Activated CD8-positive, alpha-beta T cell treated with anti-CD3 and anti-CD28 coated beads, Interleukin-2, amount 10 ng/mL, durations not matched to agents 7 days and 5 days (primary cell): ENCODE results near the gene RANGAP1. TPM values are rescaled to one million over a fixed set of nuclear protein-coding genes. Genes with fewer than 3 reads are reported as not detected.

Experiments used
- ATAC-seq: fragments of 150-1000 bp; cut with Tn5 transposase; one replicate; pipeline ENCODE4 v1.10.0; 2021; ENCODE audit warnings: moderate library complexity
- CTCF ChIA-PET: fragments of 350-600 bp; sonication (Branson Sonifier 250); formaldehyde crosslinking; loops from one replicate; lab custom pipeline; 2021; ENCODE audit warnings: antibody characterized with exemption; lab: Charles Lee
- POLR2A ChIA-PET: fragments of 350-600 bp; sonication (Branson Sonifier 250); formaldehyde crosslinking; loops from one replicate; lab custom pipeline; 2021; ENCODE audit warnings: antibody characterized with exemption; lab: Charles Lee
- DNase-seq: peaks from one replicate; pipeline ENCODE4 v3.0.0-alpha.2; 2020
- H3K27ac Mint-ChIP-seq: one replicate; pipeline ENCODE4 v1.8.0; 2021; ENCODE audit warnings: mild to moderate bottlenecking, mixed read lengths
- H3K27me3 Mint-ChIP-seq: one replicate; pipeline ENCODE4 v1.8.0; 2021; ENCODE audit warnings: low read depth, mixed read lengths
- H3K36me3 Mint-ChIP-seq: one replicate; pipeline ENCODE4 v1.8.0; 2021; ENCODE audit warnings: low read depth, mixed read lengths
- H3K4me1 Mint-ChIP-seq: one replicate; pipeline ENCODE4 v1.8.0; 2021; ENCODE audit warnings: low read depth, mixed read lengths
- H3K4me3 Mint-ChIP-seq: one replicate; pipeline ENCODE4 v1.8.0; 2021; ENCODE audit warnings: mild to moderate bottlenecking, mixed read lengths
- H3K9me3 Mint-ChIP-seq: one replicate; pipeline ENCODE4 v1.8.0; 2022; ENCODE audit warnings: mixed read lengths; ENCODE audit not compliant: insufficient read depth
- total RNA-seq, 2 experiments: library from RNA; stranded (reverse); gene quantifications; one replicate each; pipeline ENCODE4 v1.2.3, GENCODE V29; 2021

The RANGAP1 gene
- total RNA-seq, 2 experiments from 2014 or later: 123 to 125 TPM

- DNase-seq (no peak), ATAC-seq (no peak)
- Mint-ChIP-seq H3K4me3 (no peak overlapping the region), H3K27ac (no peak overlapping the region), H3K27me3 (no peaks in the 10 kb centered on the region), H3K4me1 (no peaks in the 10 kb centered on the region), H3K36me3 (peaks cover 62% of the 10 kb centered on the region), H3K9me3 (no peaks in the 10 kb centered on the region)
- ChIA-PET POLR2A (interaction anchor here (1.1 kb wide), 1 partner anchor 14 kb away, joined by 3 read pairs; no protein-coding TSS in a partner anchor), CTCF (interaction anchor here (1.2 kb wide), 2 partner anchors 15 to 330 kb away, joined by 4 to 5 read pairs; no protein-coding TSS in a partner anchor)
Observed at GRCh38 chr22:41252365-41252764, 33.6 kb downstream of the RANGAP1 start.

DNA sequence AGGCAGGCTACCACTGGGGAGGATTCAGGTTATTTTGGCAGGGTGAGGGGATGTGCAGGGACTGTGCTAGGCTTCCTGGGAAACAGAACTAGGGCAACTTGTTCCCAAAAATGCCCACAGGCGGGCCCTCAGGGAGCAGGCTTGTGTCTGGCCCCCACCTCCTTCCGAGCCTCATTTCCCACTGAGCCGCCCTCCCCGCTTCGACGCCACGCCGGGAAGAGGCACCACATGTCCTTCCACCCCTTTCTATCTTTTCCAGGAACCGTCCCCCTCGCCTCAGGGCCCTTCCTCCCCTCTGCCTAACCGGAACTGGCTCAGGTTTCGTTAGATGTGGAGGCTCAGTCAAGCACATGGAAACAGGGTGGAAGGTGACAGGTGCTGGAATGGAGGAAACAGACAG is 35.9 kb downstream of the RANGAP1 start:
- Mint-ChIP-seq H3K36me3 (peaks cover 44% of the 10 kb centered on the region), H3K27ac (no peak overlapping the region), H3K4me3 (no peak overlapping the region), H3K9me3 (no peaks in the 10 kb centered on the region), H3K27me3 (no peaks in the 10 kb centered on the region), H3K4me1 (no peaks in the 10 kb centered on the region)
- POLR2A ChIA-PET: interaction anchor here (0.5 kb wide), 1 partner anchor 155 kb away, joined by 4 read pairs; no protein-coding TSS in a partner anchor
- ATAC-seq (no peak), DNase-seq (no peak)
- CTCF ChIA-PET: interaction anchor here (2.1 kb wide), 1 partner anchor 12 kb away, joined by 6 read pairs; no protein-coding TSS in a partner anchor

GRCh38 chr22:41249442-41249841 is 36.5 kb downstream of the RANGAP1 start:
- Mint-ChIP-seq H3K36me3 (peaks cover 44% of the 10 kb centered on the region), H3K4me1 (no peaks in the 10 kb centered on the region), H3K4me3 (no peak overlapping the region), H3K27ac (no peak overlapping the region), H3K9me3 (no peaks in the 10 kb centered on the region), H3K27me3 (no peaks in the 10 kb centered on the region)
- ChIA-PET CTCF (no interaction called here), POLR2A (no interaction called here)
- DNase-seq: no peak
- no peak for ATAC-seq

DNA sequence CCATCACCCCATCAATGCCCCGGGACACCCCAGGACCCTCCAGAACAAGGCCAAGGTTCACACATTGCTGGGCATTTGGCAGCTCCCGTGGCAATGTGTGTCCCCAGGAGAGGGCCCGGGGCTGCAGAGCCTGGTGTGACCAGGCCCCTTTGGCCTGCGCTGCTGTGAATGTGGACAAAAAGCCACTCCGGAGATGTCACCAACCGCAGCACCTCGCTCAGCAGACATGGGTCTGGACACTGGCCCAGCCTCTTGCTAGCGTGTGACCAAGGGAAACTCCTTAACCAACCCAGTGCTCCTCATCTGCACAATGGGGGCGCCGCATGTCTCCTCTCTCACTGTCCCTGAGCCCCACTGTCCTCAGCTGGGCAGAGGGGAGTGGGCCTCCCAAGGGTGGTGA is 37.2 kb downstream of the RANGAP1 start:
- no peaks in the 10 kb centered on the region for H3K9me3 Mint-ChIP-seq
- POLR2A ChIA-PET: no interaction called here
- H3K36me3 Mint-ChIP-seq: peaks cover 38% of the 10 kb centered on the region
- no peak overlapping the region for H3K27ac Mint-ChIP-seq
- H3K4me3 Mint-ChIP-seq: no peak overlapping the region
- ATAC-seq (no peak), DNase-seq (no peak)
- CTCF ChIA-PET: no interaction called here
- no peaks in the 10 kb centered on the region for H3K27me3 Mint-ChIP-seq
- no peaks in the 10 kb centered on the region for H3K4me1 Mint-ChIP-seq

DNA sequence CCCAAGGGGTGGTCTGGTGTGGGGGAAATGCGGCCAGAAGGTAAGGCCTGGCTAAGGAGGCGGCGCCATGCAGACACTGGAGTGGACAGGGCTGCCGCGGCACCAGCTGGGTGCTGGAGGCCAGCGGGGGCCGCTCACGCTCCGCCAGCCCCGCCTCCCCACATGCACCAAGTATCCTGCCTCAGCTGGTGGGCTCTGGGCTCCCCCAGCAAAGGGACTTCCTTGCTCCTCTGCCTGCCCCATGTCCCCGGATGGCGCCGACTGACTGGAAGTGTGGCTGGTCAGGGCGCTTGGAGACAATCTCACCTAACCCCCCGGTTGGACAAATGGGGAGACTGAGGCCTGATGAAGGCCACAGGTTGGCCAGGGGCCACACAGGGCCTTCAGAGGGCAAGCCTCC is 37.7 kb downstream of the RANGAP1 start:
- DNase-seq (no peak), ATAC-seq (no peak)
- POLR2A ChIA-PET: no interaction called here
- Mint-ChIP-seq H3K9me3 (no peaks in the 10 kb centered on the region), H3K4me3 (no peak overlapping the region), H3K27me3 (no peaks in the 10 kb centered on the region), H3K36me3 (peaks cover 39% of the 10 kb centered on the region), H3K4me1 (no peaks in the 10 kb centered on the region), H3K27ac (no peak overlapping the region)
- CTCF ChIA-PET: interaction anchor here (1.0 kb wide), 1 partner anchor 10 kb away, joined by 3 read pairs; no protein-coding TSS in a partner anchor

DNA sequence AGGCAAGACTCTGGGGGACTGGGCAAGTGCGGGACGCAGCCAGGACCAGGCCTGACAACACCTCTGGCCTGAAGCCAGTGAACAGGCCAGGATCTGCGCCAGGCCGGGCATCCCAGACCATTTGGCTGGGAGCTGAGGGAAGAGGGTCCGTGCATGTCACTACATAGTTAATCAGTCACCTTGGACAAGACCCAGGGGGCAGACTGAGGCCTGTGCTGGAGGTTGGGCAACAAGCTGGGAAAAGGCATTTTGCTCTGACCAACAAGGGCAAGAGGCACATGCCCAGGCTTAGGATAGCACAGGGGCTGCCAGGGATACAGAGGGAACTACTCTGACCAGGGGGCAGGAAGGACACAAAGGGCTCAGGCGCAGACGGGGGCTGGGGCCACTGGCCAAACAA is 38.3 kb downstream of the RANGAP1 start:
- no peaks in the 10 kb centered on the region for H3K27me3 Mint-ChIP-seq
- H3K27ac Mint-ChIP-seq: no peak overlapping the region
- no peaks in the 10 kb centered on the region for H3K4me1 Mint-ChIP-seq
- CTCF ChIA-PET: interaction anchor here (1.0 kb wide), 1 partner anchor 10 kb away, joined by 3 read pairs; no protein-coding TSS in a partner anchor
- peaks cover 37% of the 10 kb centered on the region for H3K36me3 Mint-ChIP-seq
- H3K4me3 Mint-ChIP-seq: no peak overlapping the region
- no peak for DNase-seq
- POLR2A ChIA-PET: no interaction called here
- H3K9me3 Mint-ChIP-seq: no peaks in the 10 kb centered on the region
- no peak for ATAC-seq

GRCh38 chr22:41245917-41246499 is 40.0 kb downstream of the RANGAP1 start:
- H3K4me1 Mint-ChIP-seq: no peaks in the 10 kb centered on the region
- DNase-seq (no peak), ATAC-seq (no peak)
- H3K4me3 Mint-ChIP-seq: no peak overlapping the region
- CTCF ChIA-PET: interaction anchor here (2.1 kb wide), 1 partner anchor 324 kb away, joined by 6 read pairs; no protein-coding TSS in a partner anchor
- POLR2A ChIA-PET: no interaction called here
- H3K27me3 Mint-ChIP-seq: no peaks in the 10 kb centered on the region
- H3K9me3 Mint-ChIP-seq: no peaks in the 10 kb centered on the region
- peaks cover 25% of the 10 kb centered on the region for H3K36me3 Mint-ChIP-seq
- no peak overlapping the region for H3K27ac Mint-ChIP-seq

- H3K9me3 Mint-ChIP-seq: no peaks in the 10 kb centered on the region
- no peak for ATAC-seq
- POLR2A ChIA-PET: interaction anchor here (0.9 kb wide), 1 partner anchor 120 kb away, joined by 4 read pairs; no protein-coding TSS in a partner anchor
Observed at GRCh38 chr22:41243361-41243760, 42.6 kb downstream of the RANGAP1 start.

GRCh38 chr22:41242396-41243117 is 43.4 kb downstream of the RANGAP1 start:
- POLR2A ChIA-PET: interaction anchor here (1.4 kb wide), 1 partner anchor 291 kb away, joined by 3 read pairs; no protein-coding TSS in a partner anchor
- Mint-ChIP-seq H3K4me3 (no peak overlapping the region), H3K4me1 (peaks cover 2% of the 10 kb centered on the region), H3K27me3 (no peaks in the 10 kb centered on the region), H3K27ac (no peak overlapping the region), H3K9me3 (no peaks in the 10 kb centered on the region), H3K36me3 (peaks cover 6% of the 10 kb centered on the region)
- no peak for DNase-seq
- CTCF ChIA-PET: no interaction called here
- no peak for ATAC-seq

More at GRCh38 chr22:41243361-41243760, 42.6 kb downstream of the RANGAP1 start:
- no peak overlapping the region for H3K27ac Mint-ChIP-seq
- CTCF ChIA-PET: no interaction called here
- peaks cover 2% of the 10 kb centered on the region for H3K4me1 Mint-ChIP-seq
- no peak overlapping the region for H3K4me3 Mint-ChIP-seq
- DNase-seq: no peak
- no peaks in the 10 kb centered on the region for H3K27me3 Mint-ChIP-seq
- peaks cover 9% of the 10 kb centered on the region for H3K36me3 Mint-ChIP-seq

- peaks cover 4% of the 10 kb centered on the region for H3K36me3 Mint-ChIP-seq
- POLR2A ChIA-PET: no interaction called here
- no peaks in the 10 kb centered on the region for H3K27me3 Mint-ChIP-seq
- H3K27ac Mint-ChIP-seq: no peak overlapping the region
- CTCF ChIA-PET: no interaction called here
- DNase-seq (no peak), ATAC-seq (no peak)
- no peaks in the 10 kb centered on the region for H3K9me3 Mint-ChIP-seq
- no peak overlapping the region for H3K4me3 Mint-ChIP-seq
- peaks cover 6% of the 10 kb centered on the region for H3K4me1 Mint-ChIP-seq
Observed at GRCh38 chr22:41241133-41241676, 44.8 kb downstream of the RANGAP1 start.

DNA sequence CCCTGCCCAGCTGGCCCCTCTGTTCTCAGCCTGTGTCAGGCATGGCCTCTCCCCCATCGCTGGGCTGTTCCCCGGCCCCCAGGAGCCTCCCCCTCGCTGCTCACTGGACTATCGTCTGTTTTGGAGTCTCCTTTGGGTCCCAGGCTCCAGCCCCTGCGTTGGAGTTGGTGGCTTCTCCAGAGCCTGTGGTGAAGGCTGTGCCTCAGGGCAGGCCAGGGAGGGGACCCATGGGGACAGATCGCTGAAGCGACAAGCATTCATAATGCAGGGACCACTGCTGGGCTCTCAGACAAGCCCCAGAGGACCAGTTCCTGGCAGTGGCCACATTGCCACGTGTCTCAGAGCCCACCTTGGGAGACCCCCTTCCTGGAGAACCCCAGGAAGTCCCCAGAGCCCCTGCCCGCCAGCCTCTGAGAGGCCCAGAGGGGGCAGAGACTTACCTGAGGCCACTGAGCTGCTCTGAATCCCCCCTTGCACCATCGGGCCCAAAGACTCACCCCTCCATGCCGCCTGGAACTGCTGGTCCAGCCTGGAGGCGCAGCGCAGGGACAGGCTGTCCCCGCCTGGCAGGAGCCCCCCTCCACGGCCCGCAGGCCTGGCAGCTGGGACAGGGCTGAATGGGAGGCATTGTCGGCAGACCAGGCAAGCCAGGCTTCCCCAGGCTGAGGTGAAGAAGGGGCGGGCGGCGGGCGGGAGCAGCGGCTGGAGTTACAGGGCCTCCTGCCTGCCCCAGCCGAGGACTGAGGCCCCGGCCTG is 45.4 kb downstream of the RANGAP1 start, which contains the start of gene CHADL:
Gene CHADL, minus strand, starts transcription at position 555 of the 756 bp plus-strand sequence. Its CDS starts 50 bp downstream, at position 505.
- POLR2A ChIA-PET: no interaction called here
- Mint-ChIP-seq H3K4me3 (no peak within 1 kb of the TSS), H3K27me3 (no peaks in the 10 kb centered on the region), H3K4me1 (peaks cover 6% of the 10 kb centered on the region), H3K36me3 (peaks cover 4% of the 10 kb centered on the region), H3K27ac (no peak within 1 kb of the TSS), H3K9me3 (no peaks in the 10 kb centered on the region)
- ATAC-seq (no peak), DNase-seq (no peak)
- CTCF ChIA-PET: no interaction called here
